Stimulated activated CD4-positive, alpha-beta T cell treated with anti-CD3 and anti-CD28 coated beads, TNF-alpha, amount 100 ng/mL, for 4 hours (primary cell): Measurements from ENCODE around the gene ORM2.
"Not testable (repeated sequence)": the region's sequence is repeated elsewhere in the genome, so short reads cannot be mapped to it uniquely, and the experiment has no call there.

Experiments used
- DNase-seq, 3 experiments: peaks; one replicate each; pipeline ENCODE4 v3.0.0-alpha.2; 2020; ENCODE audit warnings: low read depth in 3 of 3

The ORM2 gene

GRCh38 chr9:114314881-114315722, 14.6 kb upstream of the ORM2 start:
- DNase-seq: no peak

GRCh38 chr9:114315723-114316363, 13.8 kb upstream of the ORM2 start:
- DNase-seq: no peak

DNA sequence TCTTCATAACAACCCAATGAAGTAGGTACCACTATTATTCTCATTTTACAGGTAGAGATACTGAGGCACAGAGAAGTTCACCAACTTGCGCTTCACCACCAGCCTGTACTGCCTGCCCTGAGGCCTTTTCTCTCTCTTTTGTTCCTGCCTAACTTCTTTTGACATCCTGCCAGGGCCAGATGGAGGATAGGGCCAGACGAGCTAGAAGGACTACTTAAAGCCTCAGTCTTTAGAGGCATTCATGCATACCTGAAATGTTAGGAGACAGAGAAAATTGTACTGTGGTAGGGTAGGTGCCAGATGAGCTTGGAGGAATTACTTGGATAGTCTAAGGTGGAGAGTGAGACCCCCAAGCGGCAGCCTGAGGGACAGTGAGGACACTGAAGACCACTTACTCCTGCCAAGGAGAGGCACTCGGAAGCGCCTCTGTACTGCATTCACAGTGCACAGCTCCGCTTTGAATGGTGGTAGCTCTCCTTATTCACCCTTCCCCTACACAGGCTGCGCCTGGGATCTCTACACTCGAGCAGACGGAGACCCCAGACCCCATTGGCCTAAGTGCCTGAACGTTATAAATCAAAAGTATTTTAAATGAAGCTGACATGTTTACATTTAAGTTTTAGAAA, 13.0 kb upstream of the ORM2 start:
- DNase-seq: no peak

DNA sequence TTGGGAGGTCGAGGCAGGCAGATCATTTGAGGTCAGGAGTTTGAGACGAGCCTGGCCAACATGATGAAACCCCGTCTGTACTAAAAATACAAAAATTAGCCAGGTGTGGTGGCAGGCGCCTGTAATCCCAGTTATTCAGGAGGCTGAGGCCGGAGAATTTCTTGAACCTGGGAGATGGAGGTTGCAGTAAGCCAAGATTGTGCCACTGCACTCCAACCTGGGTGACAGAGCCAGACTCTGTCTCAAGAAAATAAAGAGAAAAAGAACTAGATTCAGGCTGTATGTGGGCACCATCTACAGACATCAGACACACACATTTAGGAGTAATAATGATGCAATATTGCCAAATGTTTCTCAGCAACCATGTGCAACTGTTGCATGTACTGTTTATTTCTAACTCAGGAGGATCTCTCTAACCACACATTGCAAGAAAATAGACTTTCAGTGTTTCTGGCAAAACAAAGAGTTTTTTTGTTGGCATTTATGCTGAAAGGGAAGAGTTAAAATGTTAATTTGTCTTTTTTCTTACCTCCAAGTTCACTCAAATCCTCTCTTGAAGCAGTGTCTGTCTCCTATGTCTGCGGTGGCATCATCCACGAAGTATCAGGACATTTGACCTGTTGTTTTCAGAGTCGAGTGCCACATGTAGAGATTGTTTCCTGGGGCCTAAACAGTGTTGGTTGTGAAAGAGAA, 11.9 kb upstream of the ORM2 start:
- DNase-seq: no peak

GRCh38 chr9:114318416-114318815, 11.3 kb upstream of the ORM2 start:
- DNase-seq: no peak

DNA sequence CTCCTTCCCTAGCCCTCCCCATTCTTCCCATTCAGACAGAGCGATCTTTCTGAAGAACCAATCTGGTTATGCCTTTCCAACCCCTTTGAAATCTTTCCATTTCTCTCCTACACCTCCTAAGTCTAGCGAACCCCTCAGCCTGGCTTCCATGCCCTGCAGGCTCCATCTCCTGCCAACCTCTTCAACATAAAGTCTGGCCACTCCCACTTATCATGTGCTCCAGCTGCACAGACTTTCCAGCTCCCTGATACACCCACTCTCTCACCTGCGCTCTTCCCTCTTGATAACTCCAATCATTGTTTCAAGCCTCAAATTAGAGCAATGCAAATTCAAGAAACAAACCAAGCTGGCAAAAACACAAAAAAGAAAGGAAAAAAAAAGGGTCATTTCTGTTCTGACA, 10.5 kb upstream of the ORM2 start:
- DNase-seq: no peak

- not testable (repeated sequence) for DNase-seq
Measured at GRCh38 chr9:114320710-114321109, 9.0 kb upstream of the ORM2 start.

DNA sequence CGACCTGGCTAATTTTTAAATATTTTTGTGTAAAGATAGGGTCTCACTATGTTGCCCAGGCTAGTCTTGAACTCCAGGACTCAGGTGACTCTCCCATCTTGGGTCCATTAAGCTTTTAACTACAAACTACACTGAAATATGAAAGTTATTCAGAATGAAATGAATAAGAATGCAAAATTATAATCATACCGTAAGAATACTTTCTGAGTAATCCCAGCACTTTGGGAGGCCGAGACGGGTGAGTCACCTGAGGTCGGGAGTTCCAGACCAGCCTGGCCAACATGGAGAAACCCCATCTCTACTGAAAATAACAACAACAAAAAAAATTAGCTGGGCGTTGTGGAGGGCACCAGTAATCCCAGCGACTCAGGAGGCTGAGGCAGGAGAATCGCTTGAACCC, 7.9 kb upstream of the ORM2 start:
- no peak for DNase-seq

GRCh38 chr9:114322160-114322818, 7.4 kb upstream of the ORM2 start:
- not testable (repeated sequence) for DNase-seq

DNA sequence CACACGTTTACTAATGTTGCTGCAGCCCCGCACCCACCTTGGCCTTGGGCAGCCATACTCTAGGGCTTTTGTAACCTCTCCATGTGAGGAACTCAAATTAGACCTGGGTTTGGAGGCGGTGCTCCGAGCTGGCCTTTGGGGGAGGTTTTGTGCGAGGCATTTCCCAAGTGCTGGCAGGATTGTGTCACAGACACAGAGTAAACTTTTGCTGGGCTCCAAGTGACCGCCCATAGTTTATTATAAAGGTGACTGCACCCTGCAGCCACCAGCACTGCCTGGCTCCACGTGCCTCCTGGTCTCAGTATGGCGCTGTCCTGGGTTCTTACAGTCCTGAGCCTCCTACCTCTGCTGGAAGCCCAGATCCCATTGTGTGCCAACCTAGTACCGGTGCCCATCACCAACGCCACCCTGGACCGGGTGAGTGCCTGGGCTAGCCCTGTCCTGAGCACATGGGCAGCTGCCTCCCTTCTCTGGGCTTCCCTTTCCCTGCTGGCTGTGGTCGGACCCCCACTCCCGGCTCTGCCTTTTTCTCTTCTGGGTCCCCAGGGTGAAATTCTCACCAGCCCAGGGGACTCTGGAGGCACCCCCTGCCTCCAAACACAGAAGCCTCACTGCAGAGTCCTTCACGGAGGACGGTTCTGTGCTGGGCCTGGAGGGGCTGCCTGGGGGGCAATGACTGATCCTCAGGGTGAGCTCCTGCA, 6.7 kb upstream of the ORM2 start, which contains the start of gene ORM1:
ORM1 (plus strand) TSS at position 268 of the 701 bp plus-strand sequence; CDS start at position 304, 36 bp downstream.
- DNase-seq: not testable (repeated sequence)

- not testable (repeated sequence) for DNase-seq
Measured at GRCh38 chr9:114323849-114324248, 5.8 kb upstream of the ORM2 start.

- DNase-seq: no peak
Measured at GRCh38 chr9:114324492-114324891, 5.2 kb upstream of the ORM2 start.

DNA sequence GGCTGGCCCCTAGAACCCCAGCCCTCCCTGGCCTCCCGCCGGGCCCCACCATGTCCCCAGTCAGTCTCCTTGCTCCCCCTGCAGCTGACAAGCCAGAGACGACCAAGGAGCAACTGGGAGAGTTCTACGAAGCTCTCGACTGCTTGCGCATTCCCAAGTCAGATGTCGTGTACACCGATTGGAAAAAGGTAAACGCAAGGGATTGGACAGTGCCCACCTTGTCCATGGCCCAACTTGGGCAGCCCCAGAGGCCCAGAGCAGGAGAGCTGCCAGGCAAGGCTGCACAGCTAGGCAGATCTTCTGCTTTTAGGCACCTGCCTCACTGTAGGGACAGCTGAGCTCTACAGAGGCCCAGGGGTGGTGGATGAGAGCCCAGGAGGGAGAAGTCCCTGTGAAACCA, 4.7 kb upstream of the ORM2 start:
- DNase-seq: not testable (repeated sequence)

DNA sequence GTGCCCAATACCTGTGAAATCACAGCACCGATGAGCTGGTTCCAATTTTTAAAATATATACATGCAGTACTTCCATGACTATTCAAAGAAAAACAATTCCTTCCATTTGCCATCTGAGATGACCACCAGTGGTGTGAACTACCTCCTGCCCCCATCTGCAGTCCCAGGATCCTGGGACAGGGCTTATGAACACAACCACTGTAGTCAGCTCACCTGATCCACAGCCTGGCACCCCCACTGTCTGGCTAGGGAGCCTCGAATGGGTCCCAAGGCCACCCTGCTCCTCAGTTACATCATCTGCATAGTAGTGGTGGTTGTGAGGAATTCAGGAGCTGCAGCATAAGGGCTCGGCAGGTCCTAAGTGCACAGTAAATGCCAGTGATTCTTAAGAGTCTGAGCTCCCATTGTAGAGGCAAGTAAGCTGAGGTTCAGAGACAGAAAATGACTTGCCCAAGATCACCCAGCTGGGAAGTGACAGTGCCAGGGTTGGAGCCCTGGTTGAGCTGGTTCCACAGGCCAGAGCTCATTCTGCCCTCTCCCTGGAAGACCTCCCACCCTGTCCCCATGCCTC, 3.9 kb upstream of the ORM2 start:
- DNase-seq: not testable (repeated sequence)

DNA sequence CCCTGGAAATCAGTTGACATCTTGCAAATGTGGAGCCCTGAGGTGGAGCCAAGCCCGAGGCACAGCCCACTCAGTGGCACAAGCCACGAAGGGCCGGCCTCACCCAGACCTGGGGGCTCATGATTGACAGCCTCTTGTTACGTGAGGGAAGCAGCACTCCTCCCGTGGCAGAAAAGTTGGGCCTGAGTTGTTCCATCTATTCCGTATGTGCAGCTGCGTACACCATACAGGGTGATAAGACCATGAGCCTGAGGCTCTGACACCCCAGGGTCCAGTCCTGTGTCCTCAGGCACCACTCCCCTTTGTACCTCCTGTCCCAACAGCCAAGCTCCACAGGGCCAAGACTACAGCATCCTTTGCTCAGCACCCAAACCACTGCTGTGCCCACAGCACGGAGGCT, 1.9 kb upstream of the ORM2 start:
- no peak for DNase-seq

GRCh38 chr9:114328357-114328820, 1.3 kb upstream of the ORM2 start:
- DNase-seq: not testable (repeated sequence)

DNA sequence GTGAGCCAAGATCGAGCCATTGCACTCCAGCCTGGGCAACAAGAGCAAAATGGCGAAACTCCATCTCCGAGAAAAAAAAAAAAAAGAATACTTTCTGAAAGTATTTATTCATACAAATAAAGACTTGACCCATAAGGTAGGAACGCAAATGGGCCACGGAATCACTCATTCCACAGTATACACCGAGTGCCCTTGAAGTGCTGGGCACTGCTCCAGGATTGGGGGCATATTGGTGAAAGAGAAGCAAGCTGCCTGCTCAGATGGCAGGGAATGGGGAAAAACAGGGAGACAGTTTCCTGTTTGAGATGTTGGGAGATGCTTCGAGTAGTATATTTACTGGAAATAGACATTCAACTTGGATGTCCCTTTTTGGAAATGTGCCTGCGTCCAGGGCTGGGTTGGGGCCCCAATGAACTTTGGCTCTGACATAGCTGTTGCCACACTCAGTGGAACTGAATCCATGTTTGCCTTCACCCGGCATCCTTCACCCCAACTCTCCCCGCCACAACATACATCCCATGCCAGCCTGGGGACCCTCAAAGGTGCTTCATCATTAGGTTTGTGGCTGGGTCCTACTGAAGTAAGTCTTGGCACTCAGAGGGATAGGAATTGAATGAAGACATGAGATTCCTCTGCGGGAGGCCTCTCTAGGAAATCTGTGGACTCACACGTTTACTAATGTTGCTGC, 588 bp upstream of the ORM2 start:
- not testable (repeated sequence) for DNase-seq

GRCh38 chr9:114330636-114331035, 967 bp downstream of the ORM2 start:
- DNase-seq: no peak
